ENCODE measurements around the gene SSX4B.
"Not testable (repeated sequence)": the region's sequence is repeated elsewhere in the genome, so short reads cannot be mapped to it uniquely, and the experiment has no call there.

SSX4B gene

DNA sequence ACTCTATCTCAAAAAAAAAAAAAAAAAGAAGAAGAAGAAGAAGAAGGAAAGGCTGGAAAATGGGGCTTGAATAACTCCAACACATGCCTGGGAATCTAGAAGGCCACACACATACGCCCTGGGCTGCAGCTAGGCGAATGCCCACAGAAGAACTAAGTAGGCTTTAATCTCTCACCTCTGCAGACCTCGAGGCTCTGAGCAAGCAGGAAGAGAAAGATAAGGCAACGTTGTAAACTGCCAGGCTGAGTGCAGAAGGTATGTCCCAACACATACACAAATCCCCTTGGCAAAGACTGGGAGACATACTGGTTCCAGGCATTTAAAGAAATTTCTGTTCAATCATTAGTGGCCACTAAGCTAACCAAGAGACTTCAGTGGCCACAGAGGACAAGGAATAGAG, 39.9 kb upstream of the SSX4B start:
- Mint-ChIP-seq H3K4me3 (no peak overlapping the region), H3K27ac (no peak overlapping the region), H3K36me3 (ENCODE audit: low read depth) (no peaks in the 10 kb centered on the region), H3K27me3 (ENCODE audit: low read depth) (no peaks in the 10 kb centered on the region), H3K4me1 (no peaks in the 10 kb centered on the region), H3K9me3 (peaks cover 13% of the 10 kb centered on the region)
- TF ChIP-seq, protein P1, sequence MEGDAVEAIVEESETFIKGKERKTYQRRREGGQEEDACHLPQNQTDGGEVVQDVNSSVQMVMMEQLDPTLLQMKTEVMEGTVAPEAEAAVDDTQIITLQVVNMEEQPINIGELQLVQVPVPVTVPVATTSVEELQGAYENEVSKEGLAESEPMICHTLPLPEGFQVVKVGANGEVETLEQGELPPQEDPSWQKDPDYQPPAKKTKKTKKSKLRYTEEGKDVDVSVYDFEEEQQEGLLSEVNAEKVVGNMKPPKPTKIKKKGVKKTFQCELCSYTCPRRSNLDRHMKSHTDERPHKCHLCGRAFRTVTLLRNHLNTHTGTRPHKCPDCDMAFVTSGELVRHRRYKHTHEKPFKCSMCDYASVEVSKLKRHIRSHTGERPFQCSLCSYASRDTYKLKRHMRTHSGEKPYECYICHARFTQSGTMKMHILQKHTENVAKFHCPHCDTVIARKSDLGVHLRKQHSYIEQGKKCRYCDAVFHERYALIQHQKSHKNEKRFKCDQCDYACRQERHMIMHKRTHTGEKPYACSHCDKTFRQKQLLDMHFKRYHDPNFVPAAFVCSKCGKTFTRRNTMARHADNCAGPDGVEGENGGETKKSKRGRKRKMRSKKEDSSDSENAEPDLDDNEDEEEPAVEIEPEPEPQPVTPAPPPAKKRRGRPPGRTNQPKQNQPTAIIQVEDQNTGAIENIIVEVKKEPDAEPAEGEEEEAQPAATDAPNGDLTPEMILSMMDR (IDR thresholded peaks at IDR 0.05; ENCODE audit: unreplicated experiment in 3 of 3), result no peak

- Mint-ChIP-seq H3K4me3 (no peak overlapping the region), H3K27me3 (ENCODE audit: low read depth) (no peaks in the 10 kb centered on the region), H3K9me3 (peaks cover 11% of the 10 kb centered on the region)
These were observed 38.3 kb upstream of the SSX4B start for GRCh38 chrX:48450076-48450475.

GRCh38 chrX:48447201-48447600, 35.4 kb upstream of the SSX4B start:
- H3K27ac Mint-ChIP-seq; H3K27me3 Mint-ChIP-seq (ENCODE audit: low read depth); H3K36me3 Mint-ChIP-seq (ENCODE audit: low read depth); H3K9me3 Mint-ChIP-seq; H3K4me3 Mint-ChIP-seq; H3K4me1 Mint-ChIP-seq: not testable (repeated sequence)

More at GRCh38 chrX:48450076-48450475, 38.3 kb upstream of the SSX4B start:
- no peak overlapping the region for H3K27ac Mint-ChIP-seq
- TF ChIP-seq, protein P1 (IDR thresholded peaks at IDR 0.05; ENCODE audit: unreplicated experiment in 3 of 3), result no peak
- no peaks in the 10 kb centered on the region for H3K36me3 Mint-ChIP-seq (ENCODE audit: low read depth)
- H3K4me1 Mint-ChIP-seq, result no peaks in the 10 kb centered on the region

- H3K27ac Mint-ChIP-seq; H3K4me3 Mint-ChIP-seq; H3K27me3 Mint-ChIP-seq (ENCODE audit: low read depth); H3K4me1 Mint-ChIP-seq; H3K36me3 Mint-ChIP-seq (ENCODE audit: low read depth): not testable (repeated sequence)
- peaks cover 27% of the 10 kb centered on the region for H3K9me3 Mint-ChIP-seq
These were observed 22.0 kb upstream of the SSX4B start for GRCh38 chrX:48433713-48434112.

- H3K27ac Mint-ChIP-seq; H3K4me1 Mint-ChIP-seq; H3K27me3 Mint-ChIP-seq (ENCODE audit: low read depth); H3K4me3 Mint-ChIP-seq; H3K36me3 Mint-ChIP-seq (ENCODE audit: low read depth): not testable (repeated sequence)
- peaks cover 21% of the 10 kb centered on the region for H3K9me3 Mint-ChIP-seq
These were observed 18.4 kb upstream of the SSX4B start for GRCh38 chrX:48430166-48430565.

- not testable (repeated sequence) for H3K27ac Mint-ChIP-seq; H3K36me3 Mint-ChIP-seq (ENCODE audit: low read depth); H3K4me1 Mint-ChIP-seq; H3K4me3 Mint-ChIP-seq; H3K27me3 Mint-ChIP-seq (ENCODE audit: low read depth)
- peaks cover 15% of the 10 kb centered on the region for H3K9me3 Mint-ChIP-seq
These were observed 17.8 kb upstream of the SSX4B start for GRCh38 chrX:48429606-48430005.

DNA sequence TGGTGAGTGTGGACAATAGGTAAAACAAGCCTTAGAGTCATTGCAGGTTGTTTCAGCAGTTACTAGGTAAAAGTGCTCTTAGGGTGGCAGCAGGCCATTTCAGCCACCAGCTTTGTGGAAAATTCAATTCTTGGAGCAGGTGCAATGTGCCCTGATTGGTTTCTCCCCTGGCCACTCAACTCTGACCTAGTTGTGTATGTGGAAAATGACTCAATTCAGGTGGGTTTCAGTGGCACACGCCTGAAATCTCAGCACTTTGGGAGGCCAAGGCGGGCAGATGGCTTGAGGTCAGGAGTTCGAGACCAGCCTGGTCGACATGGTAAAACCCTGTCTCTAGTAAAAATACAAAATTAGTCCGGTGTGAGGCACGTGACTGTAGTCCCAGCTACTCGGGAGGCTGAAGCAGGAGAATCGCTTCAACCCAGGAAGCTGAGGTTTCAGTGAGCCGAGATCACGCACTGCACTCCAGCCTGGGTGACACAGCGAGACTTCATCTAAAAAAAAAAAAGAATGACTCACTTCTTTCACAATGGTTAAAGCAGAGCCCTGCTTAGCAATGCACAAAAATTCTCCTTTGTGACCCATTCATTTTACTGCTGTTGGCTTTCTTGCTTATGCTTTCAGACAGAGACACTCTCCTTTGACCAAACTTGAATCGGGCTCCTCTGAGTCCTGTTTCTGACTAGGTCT, 15.4 kb upstream of the SSX4B start:
- not testable (repeated sequence) for H3K4me3 Mint-ChIP-seq; H3K27ac Mint-ChIP-seq; H3K4me1 Mint-ChIP-seq; H3K9me3 Mint-ChIP-seq; H3K27me3 Mint-ChIP-seq (ENCODE audit: low read depth); H3K36me3 Mint-ChIP-seq (ENCODE audit: low read depth)

GRCh38 chrX:48397825-48398224, 13.9 kb downstream of the SSX4B start:
- not testable (repeated sequence) for H3K36me3 Mint-ChIP-seq (ENCODE audit: low read depth); H3K9me3 Mint-ChIP-seq; H3K27ac Mint-ChIP-seq; H3K27me3 Mint-ChIP-seq (ENCODE audit: low read depth); H3K4me1 Mint-ChIP-seq; H3K4me3 Mint-ChIP-seq

DNA sequence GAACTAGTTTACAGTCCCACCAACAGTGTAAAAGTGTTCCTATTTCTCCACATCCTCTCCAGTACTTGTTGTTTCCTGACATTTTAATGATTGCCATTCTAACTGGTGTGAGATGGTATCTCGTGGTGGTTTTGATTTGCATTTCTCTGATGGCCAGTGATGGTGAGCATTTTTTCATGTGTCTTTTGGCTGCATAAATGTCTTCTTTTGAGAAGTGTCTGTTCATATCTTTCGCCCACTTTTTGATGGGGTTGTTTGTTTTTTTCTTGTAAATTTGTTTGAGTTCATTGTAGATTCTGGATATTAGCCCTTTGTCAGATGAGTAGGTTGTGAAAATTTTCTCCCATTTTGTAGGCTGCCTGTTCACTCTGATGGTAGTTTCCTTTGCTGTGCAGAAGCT, 14.8 kb downstream of the SSX4B start:
- H3K4me3 Mint-ChIP-seq; H3K9me3 Mint-ChIP-seq; H3K27me3 Mint-ChIP-seq (ENCODE audit: low read depth); H3K4me1 Mint-ChIP-seq; H3K36me3 Mint-ChIP-seq (ENCODE audit: low read depth); H3K27ac Mint-ChIP-seq: not testable (repeated sequence)

DNA sequence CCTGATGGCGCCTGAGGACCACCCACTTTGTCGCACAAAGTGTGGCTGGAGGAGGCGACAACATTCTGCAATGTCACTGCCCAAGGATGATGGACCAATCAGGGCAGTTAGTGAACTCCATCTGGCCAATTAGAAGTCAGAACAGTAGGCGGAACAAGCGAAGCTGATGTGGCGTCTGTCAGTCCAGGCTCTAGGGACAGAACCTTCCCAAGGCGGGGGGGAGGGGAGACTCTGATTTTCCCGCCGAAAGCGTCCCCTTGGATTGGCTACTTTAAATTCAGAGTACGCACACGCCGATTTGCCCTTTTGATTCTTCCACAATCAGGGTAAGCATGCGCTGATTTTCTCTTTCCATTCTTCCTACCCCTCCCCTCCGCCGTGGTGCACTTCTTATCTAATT, 28.5 kb downstream of the SSX4B start, which contains the start of gene SSX4:
TSS of gene SSX4 (plus strand) at position 301 of the 400 bp plus-strand sequence. CDS start 515 bp downstream, outside the sequence.
- H3K36me3 Mint-ChIP-seq (ENCODE audit: low read depth); H3K4me1 Mint-ChIP-seq; H3K27ac Mint-ChIP-seq; H3K4me3 Mint-ChIP-seq; H3K9me3 Mint-ChIP-seq; H3K27me3 Mint-ChIP-seq (ENCODE audit: low read depth): not testable (repeated sequence)

DNA sequence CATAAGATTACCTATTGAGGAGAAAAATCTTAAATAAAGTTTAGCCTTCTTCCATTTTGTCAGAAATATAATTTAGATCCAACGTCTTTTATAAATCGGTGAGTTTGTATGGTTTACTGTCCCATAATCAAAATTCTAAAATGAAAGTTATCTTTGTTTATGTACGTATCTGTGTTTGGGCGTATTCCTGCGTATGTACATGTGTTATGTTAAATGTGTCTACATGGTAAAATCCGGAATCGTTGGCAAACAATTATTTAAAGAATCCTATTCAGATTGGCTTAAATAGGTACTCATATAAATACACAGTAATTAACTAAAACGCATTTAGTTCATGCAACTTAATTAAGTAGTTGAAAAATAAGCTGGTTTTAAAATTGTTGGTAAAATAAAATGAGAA, 41.4 kb downstream of the SSX4B start:
- not testable (repeated sequence) for H3K4me3 Mint-ChIP-seq; H3K36me3 Mint-ChIP-seq (ENCODE audit: low read depth); H3K4me1 Mint-ChIP-seq; H3K9me3 Mint-ChIP-seq; H3K27ac Mint-ChIP-seq; H3K27me3 Mint-ChIP-seq (ENCODE audit: low read depth)

- H3K4me3 Mint-ChIP-seq; H3K27ac Mint-ChIP-seq; H3K4me1 Mint-ChIP-seq; H3K9me3 Mint-ChIP-seq; H3K27me3 Mint-ChIP-seq (ENCODE audit: low read depth); H3K36me3 Mint-ChIP-seq (ENCODE audit: low read depth): not testable (repeated sequence)
These were observed 43.9 kb downstream of the SSX4B start for GRCh38 chrX:48367717-48368408.

DNA sequence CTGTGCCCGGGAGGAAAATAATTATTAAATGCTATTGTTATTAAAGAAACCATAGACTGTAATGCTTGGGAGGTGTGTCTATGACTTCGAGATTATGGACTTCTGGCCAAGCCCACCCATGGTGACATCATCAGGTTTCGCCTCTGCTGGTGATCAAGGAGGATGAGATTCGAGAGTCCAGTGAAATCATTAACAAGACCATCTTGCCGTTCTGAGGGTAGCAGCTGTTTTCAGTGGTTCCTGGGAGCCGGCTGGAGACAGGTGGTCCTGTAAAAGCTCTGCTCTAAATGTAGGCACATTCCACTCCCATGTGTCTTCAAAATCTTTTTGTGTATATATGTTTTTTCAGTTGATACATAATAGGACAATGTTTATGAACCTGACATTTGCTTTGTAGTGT, 52.5 kb downstream of the SSX4B start:
- H3K4me1 Mint-ChIP-seq; H3K27ac Mint-ChIP-seq; H3K4me3 Mint-ChIP-seq; H3K36me3 Mint-ChIP-seq (ENCODE audit: low read depth); H3K27me3 Mint-ChIP-seq (ENCODE audit: low read depth); H3K9me3 Mint-ChIP-seq: not testable (repeated sequence)

Data from nephron (organoid).